HL-60 (cell line): ENCODE measurements around the gene ZNF423.

ENCODE experiments used
- DNase-seq, 2 experiments: peaks; one replicate each; pipeline ENCODE4 v3.0.0-alpha.2; 2010 to 2020; ENCODE audit warnings: low read depth in 1 of 2, low spot score in 1 of 2
- H3K27ac ChIP-seq: fragments of 250-450 bp; sonication (Bioruptor Pico); replicated peaks from 2 replicates; pipeline ENCODE4 v1.5.1; 2020; ENCODE audit warnings: mild to moderate bottlenecking, moderate library complexity
- H3K27me3 ChIP-seq: fragments of 250-450 bp; sonication (Bioruptor Pico); 2 replicates; pipeline ENCODE4 v1.5.1; 2021; ENCODE audit warnings: mild to moderate bottlenecking, moderate library complexity; ENCODE audit not compliant: insufficient read depth, poor library complexity, severe bottlenecking
- H3K4me3 ChIP-seq: replicated peaks from 2 replicates; pipeline ENCODE4 v1.5.1; 2011; ENCODE audit warnings: mild to moderate bottlenecking, control low read depth, low read length; ENCODE audit not compliant: insufficient read depth
- GABPA ChIP-seq: IDR thresholded peaks from 2 replicates; pipeline ENCODE4 v1.6.1; 2012; ENCODE audit warnings: low read depth
- POLR2AphosphoS5 ChIP-seq: IDR thresholded peaks from 2 replicates; pipeline ENCODE4 v1.6.1; 2012; ENCODE audit warnings: low read depth
- SPI1 ChIP-seq: IDR thresholded peaks from 2 replicates; pipeline ENCODE4 v1.6.1; 2012; ENCODE audit warnings: low read depth, mild to moderate bottlenecking, borderline replicate concordance
- long read RNA-seq: library from polyadenylated mRNA; unstranded; transcript quantifications from one replicate; pipeline ENCODE4 v2.0.0, GENCODE V29; 2020
- TF ChIP-seq, protein P1 (sequence below): IDR thresholded peaks from 2 replicates; pipeline ENCODE4 v1.6.1; 2012; ENCODE audit warnings: low read depth; ENCODE audit not compliant: insufficient replicate concordance
- TF ChIP-seq, protein P2 (sequence below): IDR thresholded peaks from one replicate; pipeline ENCODE4 v1.5.1; 2011; ENCODE audit warnings: low read length, control low read depth, inconsistent platforms; ENCODE audit not compliant: insufficient read depth

The ZNF423 gene
- long read RNA-seq, result 0 reads

DNA sequence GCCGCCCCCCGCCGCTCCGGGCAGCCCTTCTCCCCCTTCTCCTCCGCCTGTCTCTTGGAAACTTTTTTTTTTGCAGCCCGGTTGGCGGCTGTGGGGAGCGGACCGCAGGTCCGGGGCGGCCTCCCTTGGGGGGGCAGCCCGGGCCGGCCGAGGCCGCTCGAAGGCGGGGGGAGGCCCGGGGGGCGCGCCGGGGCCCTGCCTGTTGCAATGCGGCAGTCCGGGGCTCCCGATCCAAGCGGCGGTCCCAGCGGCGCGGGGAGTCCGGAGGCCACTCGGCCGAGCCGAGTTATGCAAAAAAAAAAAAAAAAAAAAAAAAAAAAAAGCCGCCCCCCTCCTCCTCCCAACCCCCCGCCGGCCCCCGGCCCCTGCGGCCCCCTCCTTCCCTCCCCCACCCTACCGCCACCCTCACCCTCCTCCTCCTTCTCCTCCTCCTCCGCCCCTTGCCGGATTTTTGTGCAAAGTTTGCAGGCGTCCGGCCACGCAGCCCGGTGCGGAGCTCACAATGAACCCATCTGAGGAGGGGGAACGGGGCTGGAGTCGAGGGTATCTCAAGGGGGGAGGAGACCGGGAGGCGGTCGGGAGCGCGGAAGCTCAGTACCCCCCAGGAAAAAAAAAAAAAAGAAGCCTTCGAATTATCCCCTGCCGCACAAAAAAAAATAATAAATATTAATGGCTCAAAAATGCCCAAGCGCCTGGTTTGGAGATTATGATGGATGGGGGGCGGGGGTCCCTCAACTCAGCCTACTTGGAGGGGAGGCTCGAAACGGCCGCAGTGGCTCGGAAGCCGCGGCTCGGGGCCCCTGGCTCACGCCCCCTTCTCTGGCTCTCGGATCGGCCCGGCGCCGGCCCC is at the start of gene ZNF423:
Gene ZNF423 (minus strand): TSS at position 291 of the 850 bp plus-strand sequence. CDS start 338 bp downstream, outside the sequence.
- TF ChIP-seq GABPA (no peak), SPI1 (no peak)
- TF ChIP-seq, protein P1, sequence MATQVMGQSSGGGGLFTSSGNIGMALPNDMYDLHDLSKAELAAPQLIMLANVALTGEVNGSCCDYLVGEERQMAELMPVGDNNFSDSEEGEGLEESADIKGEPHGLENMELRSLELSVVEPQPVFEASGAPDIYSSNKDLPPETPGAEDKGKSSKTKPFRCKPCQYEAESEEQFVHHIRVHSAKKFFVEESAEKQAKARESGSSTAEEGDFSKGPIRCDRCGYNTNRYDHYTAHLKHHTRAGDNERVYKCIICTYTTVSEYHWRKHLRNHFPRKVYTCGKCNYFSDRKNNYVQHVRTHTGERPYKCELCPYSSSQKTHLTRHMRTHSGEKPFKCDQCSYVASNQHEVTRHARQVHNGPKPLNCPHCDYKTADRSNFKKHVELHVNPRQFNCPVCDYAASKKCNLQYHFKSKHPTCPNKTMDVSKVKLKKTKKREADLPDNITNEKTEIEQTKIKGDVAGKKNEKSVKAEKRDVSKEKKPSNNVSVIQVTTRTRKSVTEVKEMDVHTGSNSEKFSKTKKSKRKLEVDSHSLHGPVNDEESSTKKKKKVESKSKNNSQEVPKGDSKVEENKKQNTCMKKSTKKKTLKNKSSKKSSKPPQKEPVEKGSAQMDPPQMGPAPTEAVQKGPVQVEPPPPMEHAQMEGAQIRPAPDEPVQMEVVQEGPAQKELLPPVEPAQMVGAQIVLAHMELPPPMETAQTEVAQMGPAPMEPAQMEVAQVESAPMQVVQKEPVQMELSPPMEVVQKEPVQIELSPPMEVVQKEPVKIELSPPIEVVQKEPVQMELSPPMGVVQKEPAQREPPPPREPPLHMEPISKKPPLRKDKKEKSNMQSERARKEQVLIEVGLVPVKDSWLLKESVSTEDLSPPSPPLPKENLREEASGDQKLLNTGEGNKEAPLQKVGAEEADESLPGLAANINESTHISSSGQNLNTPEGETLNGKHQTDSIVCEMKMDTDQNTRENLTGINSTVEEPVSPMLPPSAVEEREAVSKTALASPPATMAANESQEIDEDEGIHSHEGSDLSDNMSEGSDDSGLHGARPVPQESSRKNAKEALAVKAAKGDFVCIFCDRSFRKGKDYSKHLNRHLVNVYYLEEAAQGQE, result no peak
- no peak for DNase-seq
- Histone ChIP-seq H3K4me3 (peak within 1 kb of the TSS; percentile 51), H3K27ac (no peak within 1 kb of the TSS), H3K27me3 (peaks cover 60% of the 10 kb centered on the region)

DNA sequence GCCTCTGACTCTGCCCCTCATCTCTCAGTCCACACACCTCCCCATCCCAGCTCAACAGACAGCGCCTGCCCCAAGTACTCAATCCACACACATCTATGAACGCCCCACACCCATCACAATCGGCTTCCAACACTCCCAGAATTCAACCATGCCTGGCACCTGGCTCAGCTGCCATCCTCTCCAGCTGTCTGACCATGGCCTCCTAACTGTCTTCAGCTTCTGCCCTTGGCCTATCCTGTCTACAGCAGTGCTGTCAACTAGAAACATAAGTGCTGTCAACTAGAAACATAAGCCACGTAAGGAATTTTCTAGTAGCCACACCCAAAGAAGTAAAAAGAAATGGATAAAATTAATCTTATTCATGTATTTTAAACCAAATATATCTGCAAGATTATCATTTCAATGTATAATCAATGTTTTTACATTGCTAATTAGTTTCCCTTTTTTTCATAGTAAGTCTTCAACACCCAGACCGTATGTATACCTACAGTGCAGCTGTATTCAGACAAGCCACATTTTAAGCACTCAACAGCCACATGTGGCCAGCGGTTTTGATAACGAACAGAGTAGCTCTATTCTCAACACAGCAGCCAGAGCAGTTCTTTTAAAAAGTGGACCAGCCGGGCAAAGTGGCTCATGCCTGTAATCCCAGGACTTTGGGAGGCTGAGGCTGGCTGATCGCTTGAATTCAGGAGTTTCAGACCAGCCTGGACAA is 48.6 kb upstream of the ZNF423 start:
- H3K4me3 ChIP-seq, result no peak overlapping the region
- no peak for DNase-seq
- H3K27me3 ChIP-seq, result no peaks in the 10 kb centered on the region
- no peak overlapping the region for H3K27ac ChIP-seq
- no peak for TF ChIP-seq GABPA
- TF ChIP-seq SPI1, result no peak
- TF ChIP-seq, protein P2, sequence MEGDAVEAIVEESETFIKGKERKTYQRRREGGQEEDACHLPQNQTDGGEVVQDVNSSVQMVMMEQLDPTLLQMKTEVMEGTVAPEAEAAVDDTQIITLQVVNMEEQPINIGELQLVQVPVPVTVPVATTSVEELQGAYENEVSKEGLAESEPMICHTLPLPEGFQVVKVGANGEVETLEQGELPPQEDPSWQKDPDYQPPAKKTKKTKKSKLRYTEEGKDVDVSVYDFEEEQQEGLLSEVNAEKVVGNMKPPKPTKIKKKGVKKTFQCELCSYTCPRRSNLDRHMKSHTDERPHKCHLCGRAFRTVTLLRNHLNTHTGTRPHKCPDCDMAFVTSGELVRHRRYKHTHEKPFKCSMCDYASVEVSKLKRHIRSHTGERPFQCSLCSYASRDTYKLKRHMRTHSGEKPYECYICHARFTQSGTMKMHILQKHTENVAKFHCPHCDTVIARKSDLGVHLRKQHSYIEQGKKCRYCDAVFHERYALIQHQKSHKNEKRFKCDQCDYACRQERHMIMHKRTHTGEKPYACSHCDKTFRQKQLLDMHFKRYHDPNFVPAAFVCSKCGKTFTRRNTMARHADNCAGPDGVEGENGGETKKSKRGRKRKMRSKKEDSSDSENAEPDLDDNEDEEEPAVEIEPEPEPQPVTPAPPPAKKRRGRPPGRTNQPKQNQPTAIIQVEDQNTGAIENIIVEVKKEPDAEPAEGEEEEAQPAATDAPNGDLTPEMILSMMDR, result no peak

DNA sequence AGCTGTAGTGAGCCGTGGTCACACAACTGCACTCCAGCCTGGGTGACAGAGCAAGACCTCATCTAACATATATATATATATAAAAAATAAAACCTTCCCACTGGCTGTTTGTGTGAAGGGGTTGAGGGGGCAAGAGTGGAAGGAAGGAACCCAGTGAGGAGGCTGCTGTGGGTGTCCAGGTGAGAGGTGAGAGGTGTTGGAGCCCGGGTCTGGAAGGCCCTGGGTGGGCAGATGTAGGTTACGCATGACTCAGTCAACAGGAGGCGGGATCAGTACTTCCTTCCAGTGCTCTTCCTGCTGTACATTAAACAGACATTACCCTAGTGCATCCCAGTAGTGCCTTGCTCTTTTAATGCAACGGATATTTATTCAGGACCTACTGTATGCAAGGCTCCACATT is 47.0 kb upstream of the ZNF423 start:
- TF ChIP-seq SPI1, result no peak
- H3K27me3 ChIP-seq, result no peaks in the 10 kb centered on the region
- no peak overlapping the region for H3K4me3 ChIP-seq
- DNase-seq, result no peak
- H3K27ac ChIP-seq, result no peak overlapping the region

DNA sequence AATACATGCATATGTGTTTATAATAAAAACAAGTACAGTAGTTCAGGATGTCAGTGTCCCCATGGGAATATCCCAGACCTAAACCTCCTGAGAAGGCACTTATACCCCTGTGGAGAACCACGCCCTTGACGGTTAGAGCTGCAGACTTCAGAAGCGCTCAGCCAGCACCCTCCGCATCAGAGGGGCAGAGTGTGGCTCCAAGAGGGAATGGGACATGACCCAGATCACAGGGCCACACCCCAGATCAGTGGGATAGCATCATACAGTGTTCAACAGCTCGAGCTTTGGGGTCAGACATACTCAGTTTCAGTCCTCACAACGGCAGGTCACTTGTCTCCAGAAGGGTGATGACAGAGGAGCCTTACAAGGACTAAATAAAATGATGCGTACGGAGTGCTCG is 45.8 kb upstream of the ZNF423 start:
- H3K4me3 ChIP-seq, result no peak overlapping the region
- DNase-seq, result no peak
- TF ChIP-seq SPI1 (no peak), GABPA (no peak), POLR2AphosphoS5 (no peak)
- TF ChIP-seq, protein P2, result no peak
- TF ChIP-seq, protein P1, result no peak

More for the DNA sequence above, 45.8 kb upstream of the ZNF423 start:
- no peaks in the 10 kb centered on the region for H3K27me3 ChIP-seq
- H3K27ac ChIP-seq, result no peak overlapping the region
